Type B pancreatic cell (in vitro differentiated cells): Measurements from ENCODE around the gene PPARG. TPM values are rescaled to one million over a fixed set of nuclear protein-coding genes. Genes with fewer than 3 reads are reported as not detected.
"Not testable (repeated sequence)": the region's sequence is repeated elsewhere in the genome, so short reads cannot be mapped to it uniquely, and the experiment has no call there.

Experiments used
- DNase-seq: peaks from one replicate; pipeline ENCODE4 v3.0.0; 2021; ENCODE audit warnings: mixed read lengths; ENCODE audit not compliant: unreplicated experiment; ENCODE audit errors: extremely low spot score
- H3K27ac Mint-ChIP-seq: 2 replicates; pipeline ENCODE4 v1.8.0; 2021; ENCODE audit warnings: mild to moderate bottlenecking, mixed read lengths
- H3K27me3 Mint-ChIP-seq: 2 replicates; pipeline ENCODE4 v1.8.0; 2021; ENCODE audit warnings: mixed read lengths
- H3K36me3 Mint-ChIP-seq: 2 replicates; pipeline ENCODE4 v1.8.0; 2021; ENCODE audit warnings: mixed read lengths
- H3K4me1 Mint-ChIP-seq: one replicate; pipeline ENCODE4 v1.8.0; 2021; ENCODE audit warnings: mixed read lengths; ENCODE audit not compliant: unreplicated experiment
- H3K4me3 Mint-ChIP-seq: 2 replicates; pipeline ENCODE4 v1.8.0; 2021; ENCODE audit warnings: mild to moderate bottlenecking, mixed read lengths
- H3K9me3 Mint-ChIP-seq: 2 replicates; pipeline ENCODE4 v1.8.0; 2021; ENCODE audit warnings: mixed read lengths
- total RNA-seq: library from RNA; stranded (reverse); gene quantifications from 2 replicates; pipeline ENCODE4 v1.2.1, GENCODE V29; 2021; ENCODE audit warnings: low replicate concordance
- TF ChIP-seq, protein P1 (sequence below): fragments of 200-600 bp; sonication (generic); conservative IDR thresholded peaks from 2 replicates; pipeline ENCODE4 v1.5.0; 2021; ENCODE audit warnings: antibody characterized with exemption, mild to moderate bottlenecking

Gene PPARG
- total RNA-seq, 1 donor from 2014 or later = 21.5 TPM

- Mint-ChIP-seq H3K4me1 (no peaks in the 10 kb centered on the region), H3K27me3 (peaks cover 5% of the 10 kb centered on the region), H3K4me3 (no peak overlapping the region), H3K36me3 (no peaks in the 10 kb centered on the region), H3K27ac (no peak overlapping the region), H3K9me3 (no peaks in the 10 kb centered on the region)
- TF ChIP-seq, protein P1, sequence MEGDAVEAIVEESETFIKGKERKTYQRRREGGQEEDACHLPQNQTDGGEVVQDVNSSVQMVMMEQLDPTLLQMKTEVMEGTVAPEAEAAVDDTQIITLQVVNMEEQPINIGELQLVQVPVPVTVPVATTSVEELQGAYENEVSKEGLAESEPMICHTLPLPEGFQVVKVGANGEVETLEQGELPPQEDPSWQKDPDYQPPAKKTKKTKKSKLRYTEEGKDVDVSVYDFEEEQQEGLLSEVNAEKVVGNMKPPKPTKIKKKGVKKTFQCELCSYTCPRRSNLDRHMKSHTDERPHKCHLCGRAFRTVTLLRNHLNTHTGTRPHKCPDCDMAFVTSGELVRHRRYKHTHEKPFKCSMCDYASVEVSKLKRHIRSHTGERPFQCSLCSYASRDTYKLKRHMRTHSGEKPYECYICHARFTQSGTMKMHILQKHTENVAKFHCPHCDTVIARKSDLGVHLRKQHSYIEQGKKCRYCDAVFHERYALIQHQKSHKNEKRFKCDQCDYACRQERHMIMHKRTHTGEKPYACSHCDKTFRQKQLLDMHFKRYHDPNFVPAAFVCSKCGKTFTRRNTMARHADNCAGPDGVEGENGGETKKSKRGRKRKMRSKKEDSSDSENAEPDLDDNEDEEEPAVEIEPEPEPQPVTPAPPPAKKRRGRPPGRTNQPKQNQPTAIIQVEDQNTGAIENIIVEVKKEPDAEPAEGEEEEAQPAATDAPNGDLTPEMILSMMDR = no peak
- no peak for DNase-seq
Measured at GRCh38 chr3:12273045-12273695, 15.7 kb upstream of the PPARG start.

DNA sequence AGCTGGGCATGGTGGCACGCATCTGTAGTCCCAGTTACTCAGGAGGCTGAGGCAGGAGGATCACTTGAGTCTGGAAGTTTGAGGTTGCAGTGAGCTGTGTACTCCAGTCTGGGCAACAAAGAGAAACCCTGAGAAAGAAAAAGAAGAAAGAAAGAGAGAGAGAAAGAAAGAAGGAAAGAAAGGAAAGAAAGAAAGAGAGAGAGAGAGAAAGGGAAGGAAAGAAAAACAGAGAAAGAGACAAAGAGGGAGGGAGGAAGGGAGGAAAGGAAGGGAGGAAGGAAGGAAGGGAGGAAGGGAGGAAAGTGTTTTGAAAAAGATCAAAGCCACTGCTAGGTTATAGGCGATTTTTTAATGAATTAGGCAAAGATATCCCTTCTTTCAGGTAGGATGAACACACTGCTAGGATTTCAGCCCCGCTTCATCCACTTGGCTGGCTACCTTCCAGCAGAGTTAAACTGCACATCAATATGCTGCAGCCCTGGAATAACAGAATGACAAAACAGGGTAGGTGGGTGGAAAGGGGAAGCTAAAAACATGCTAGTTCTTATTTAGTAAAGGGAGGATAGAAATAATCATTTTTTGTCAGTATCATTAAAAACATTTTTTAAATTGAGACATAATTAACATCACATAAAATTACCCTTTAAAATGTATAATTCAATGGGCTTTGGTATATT is 12.8 kb upstream of the PPARG start:
- TF ChIP-seq, protein P1 = no peak
- Mint-ChIP-seq H3K36me3 (no peaks in the 10 kb centered on the region), H3K4me3 (no peak overlapping the region), H3K27me3 (peaks cover 11% of the 10 kb centered on the region), H3K9me3 (no peaks in the 10 kb centered on the region), H3K4me1 (peaks cover 5% of the 10 kb centered on the region), H3K27ac (no peak overlapping the region)
- no peak for DNase-seq

DNA sequence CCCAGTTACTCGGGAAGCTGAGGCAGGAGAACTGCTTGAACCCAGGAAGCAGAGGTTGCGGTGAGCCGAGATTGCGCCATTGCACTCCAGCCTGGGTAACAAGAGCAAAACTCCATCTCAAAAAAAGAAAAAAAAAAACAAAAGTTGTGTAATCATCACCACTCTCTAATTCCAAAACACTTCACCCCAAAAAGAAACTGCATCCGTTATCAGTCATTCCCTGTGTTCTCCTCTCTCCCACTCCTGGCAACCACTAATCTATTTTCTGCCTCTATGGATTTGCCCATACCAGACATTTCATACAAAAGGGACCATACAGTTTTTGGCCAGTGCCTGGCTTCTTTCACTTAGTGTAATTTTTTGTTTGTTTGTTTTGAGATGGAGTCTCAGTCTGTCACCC is 12.0 kb upstream of the PPARG start:
- H3K4me1 Mint-ChIP-seq, H3K36me3 Mint-ChIP-seq, H3K9me3 Mint-ChIP-seq, H3K27ac Mint-ChIP-seq, DNase-seq, H3K4me3 Mint-ChIP-seq: not testable (repeated sequence)
- peaks cover 11% of the 10 kb centered on the region for H3K27me3 Mint-ChIP-seq

DNA sequence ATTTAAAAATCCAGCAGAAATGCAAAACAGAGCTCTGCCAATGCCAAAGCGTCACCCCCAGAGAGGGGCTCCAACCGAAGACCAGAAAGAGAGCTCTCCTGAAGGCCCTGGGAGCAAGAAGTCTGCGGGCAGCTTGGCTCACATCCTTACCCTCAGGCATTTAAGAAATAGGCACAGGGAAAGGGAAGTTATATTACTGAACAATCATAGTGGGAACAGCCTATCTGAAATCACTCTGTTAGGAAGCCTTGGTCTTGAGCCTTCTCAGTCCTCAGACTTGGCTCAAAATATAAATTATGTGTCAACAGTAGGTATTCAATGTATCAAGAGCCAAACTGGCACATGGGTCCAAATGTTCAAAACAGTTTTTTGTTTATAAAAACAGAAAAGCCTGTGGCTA is 10.3 kb upstream of the PPARG start:
- Mint-ChIP-seq H3K27ac (no peak overlapping the region), H3K4me1 (peaks cover 5% of the 10 kb centered on the region), H3K27me3 (peaks cover 18% of the 10 kb centered on the region), H3K36me3 (no peaks in the 10 kb centered on the region), H3K4me3 (no peak overlapping the region), H3K9me3 (no peaks in the 10 kb centered on the region)
- no peak for DNase-seq
- TF ChIP-seq, protein P1 = no peak

DNA sequence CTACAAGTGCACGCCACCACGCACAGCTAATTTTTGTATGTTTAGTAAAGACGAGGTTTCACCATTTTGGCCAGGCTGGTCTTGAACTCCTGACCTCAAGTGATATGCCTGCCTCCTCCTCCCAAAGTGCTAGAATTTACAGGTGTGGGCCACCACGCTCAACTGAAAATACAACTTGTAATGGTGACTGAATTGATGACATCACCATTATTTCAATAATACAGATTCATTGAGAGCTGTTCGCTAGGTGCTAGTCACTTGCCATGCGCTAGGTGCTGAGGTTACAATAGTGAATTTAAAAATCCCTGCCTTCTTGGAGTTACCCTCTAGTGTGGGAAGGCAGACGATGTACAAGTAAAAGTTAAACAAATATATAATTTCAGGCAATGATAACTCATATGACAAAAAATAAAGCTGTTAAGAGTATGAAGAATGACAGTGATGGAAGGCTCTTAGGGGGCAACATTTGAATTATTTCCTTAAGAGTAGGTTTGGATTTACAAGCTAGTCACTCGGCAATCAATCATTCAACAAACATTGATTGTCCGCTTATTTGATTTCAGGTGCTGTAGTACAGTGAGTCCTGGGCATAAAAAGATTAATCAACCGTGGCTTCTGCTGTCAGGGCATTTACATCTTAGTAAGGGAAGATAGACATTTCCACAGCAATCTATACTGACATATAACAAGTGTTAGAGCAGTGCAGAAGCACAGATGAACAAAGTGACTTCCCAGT is 9.1 kb upstream of the PPARG start:
- H3K4me3 Mint-ChIP-seq = no peak overlapping the region
- DNase-seq = no peak
- H3K27ac Mint-ChIP-seq = no peak overlapping the region
- H3K4me1 Mint-ChIP-seq = peaks cover 5% of the 10 kb centered on the region
- TF ChIP-seq, protein P1 = no peak
- H3K9me3 Mint-ChIP-seq = no peaks in the 10 kb centered on the region
- peaks cover 24% of the 10 kb centered on the region for H3K27me3 Mint-ChIP-seq
- no peaks in the 10 kb centered on the region for H3K36me3 Mint-ChIP-seq

- no peaks in the 10 kb centered on the region for H3K9me3 Mint-ChIP-seq
- TF ChIP-seq, protein P1 = no peak
- peaks cover 31% of the 10 kb centered on the region for H3K27me3 Mint-ChIP-seq
- no peak overlapping the region for H3K27ac Mint-ChIP-seq
- DNase-seq = no peak
- no peak overlapping the region for H3K4me3 Mint-ChIP-seq
- peaks cover 5% of the 10 kb centered on the region for H3K4me1 Mint-ChIP-seq
- no peaks in the 10 kb centered on the region for H3K36me3 Mint-ChIP-seq
Measured at GRCh38 chr3:12280357-12280806, 8.5 kb upstream of the PPARG start.
